Amniotic stem cell (primary cell): Measurements from ENCODE around the gene WASHC2A.
A peak's percentile ranks its signal among the peaks of the same experiment; 100 is the strongest.
"Not testable (repeated sequence)": the region's sequence is repeated elsewhere in the genome, so short reads cannot be mapped to it uniquely, and the experiment has no call there.

Experiments used
- DNase-seq: peaks from one replicate; lab custom pipeline; 2025; lab: John Stamatoyannopoulos, UW

The WASHC2A gene

GRCh38 chr10:50157868-50158267, 90.1 kb downstream of the WASHC2A start:
- DNase-seq, result not testable (repeated sequence)

GRCh38 chr10:50159856-50160255, 92.1 kb downstream of the WASHC2A start:
- not testable (repeated sequence) for DNase-seq

- DNase-seq, result not testable (repeated sequence)
These were observed 97.3 kb downstream of the WASHC2A start for GRCh38 chr10:50165038-50165437.

GRCh38 chr10:50167833-50168232, 100.1 kb downstream of the WASHC2A start:
- not testable (repeated sequence) for DNase-seq

GRCh38 chr10:50169506-50169905, 101.8 kb downstream of the WASHC2A start:
- not testable (repeated sequence) for DNase-seq

GRCh38 chr10:50174788-50175525, 107.2 kb downstream of the WASHC2A start:
- DNase-seq, result peak; percentile 51
